Measurements from ENCODE around the gene SEC22C. TPM values are rescaled to one million over a fixed set of nuclear protein-coding genes. Genes with fewer than 3 reads are reported as not detected.
A peak's percentile ranks its signal among the peaks of the same experiment; 100 is the strongest.

SEC22C gene
- total RNA-seq, 1 donor from 2014 or later: 37.8 TPM

GRCh38 chr3:42513521-42513920, 68.2 kb downstream of the SEC22C start:
- no peak for DNase-seq (ENCODE audit: low spot score)

- no peak for DNase-seq (ENCODE audit: low spot score)
Measured at GRCh38 chr3:42513121-42513520, 68.6 kb downstream of the SEC22C start.

GRCh38 chr3:42511736-42512135, 70.0 kb downstream of the SEC22C start:
- no peak for DNase-seq (ENCODE audit: low spot score)

GRCh38 chr3:42511201-42511600, 70.6 kb downstream of the SEC22C start:
- DNase-seq (ENCODE audit: low spot score): no peak

DNA sequence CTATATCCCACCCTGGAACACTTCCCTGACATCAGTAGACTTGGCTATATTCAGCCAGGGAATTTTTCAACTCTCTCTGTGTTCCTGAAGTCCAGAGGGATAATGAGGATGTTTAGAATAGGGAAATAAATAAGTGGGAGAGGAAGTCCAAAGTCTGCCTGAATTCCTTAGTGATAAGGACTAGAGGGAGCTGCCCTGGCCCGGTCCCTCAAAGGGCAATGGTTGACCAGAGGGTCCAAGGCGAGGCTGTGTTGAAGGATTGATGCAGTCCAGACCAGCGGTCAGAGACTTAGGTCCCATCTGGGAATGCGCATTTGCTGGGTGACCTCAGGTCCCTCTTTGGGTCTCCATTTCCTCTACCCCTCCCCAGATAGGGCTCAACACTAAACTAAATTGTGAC, 71.4 kb downstream of the SEC22C start:
- no peak for DNase-seq (ENCODE audit: low spot score)

GRCh38 chr3:42509111-42509510, 72.7 kb downstream of the SEC22C start:
- no peak for DNase-seq (ENCODE audit: low spot score)

DNA sequence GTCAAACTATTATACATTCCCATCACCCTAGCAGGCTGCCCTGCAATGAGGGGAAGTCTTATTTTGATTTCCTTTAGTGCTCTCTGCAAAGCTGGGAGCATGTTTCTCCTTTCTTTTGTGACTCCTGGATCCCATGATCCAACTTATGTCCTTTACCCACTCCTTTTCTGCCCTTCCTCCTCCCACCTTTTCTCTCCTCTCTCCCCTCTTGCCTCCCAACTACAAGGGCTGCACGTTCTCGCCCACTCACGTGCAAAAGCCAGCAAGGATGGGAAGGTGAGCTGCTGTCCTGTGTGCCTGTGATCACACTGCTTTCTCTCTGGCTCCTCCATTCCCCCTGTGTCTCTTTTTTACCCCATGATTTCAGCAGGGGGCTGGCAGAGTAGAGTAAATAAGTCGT, 73.2 kb downstream of the SEC22C start:
- DNase-seq (ENCODE audit: low spot score): no peak

GRCh38 chr3:42507761-42508335, 73.9 kb downstream of the SEC22C start:
- DNase-seq (ENCODE audit: low spot score): no peak

DNA sequence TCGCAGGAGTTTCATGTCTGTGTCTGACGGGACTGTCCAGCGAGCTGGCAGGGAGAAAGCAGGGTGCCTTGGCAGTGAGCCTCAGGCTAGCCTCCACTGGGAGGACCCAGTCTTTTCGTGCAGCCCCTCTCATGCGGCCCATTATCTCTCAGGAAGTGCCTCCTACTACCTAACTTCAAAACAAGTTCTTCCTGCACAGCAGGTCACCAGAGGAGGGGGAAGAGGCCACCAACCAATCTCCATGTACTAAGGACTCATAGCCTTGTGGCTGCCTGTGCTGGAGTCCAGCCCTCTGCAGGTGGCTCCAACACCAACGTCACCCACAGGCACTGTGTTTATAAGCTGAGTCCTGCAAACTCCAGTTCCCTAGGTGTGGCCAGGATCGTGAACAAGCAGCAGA, 74.5 kb downstream of the SEC22C start:
- DNase-seq (ENCODE audit: low spot score): no peak

DNA sequence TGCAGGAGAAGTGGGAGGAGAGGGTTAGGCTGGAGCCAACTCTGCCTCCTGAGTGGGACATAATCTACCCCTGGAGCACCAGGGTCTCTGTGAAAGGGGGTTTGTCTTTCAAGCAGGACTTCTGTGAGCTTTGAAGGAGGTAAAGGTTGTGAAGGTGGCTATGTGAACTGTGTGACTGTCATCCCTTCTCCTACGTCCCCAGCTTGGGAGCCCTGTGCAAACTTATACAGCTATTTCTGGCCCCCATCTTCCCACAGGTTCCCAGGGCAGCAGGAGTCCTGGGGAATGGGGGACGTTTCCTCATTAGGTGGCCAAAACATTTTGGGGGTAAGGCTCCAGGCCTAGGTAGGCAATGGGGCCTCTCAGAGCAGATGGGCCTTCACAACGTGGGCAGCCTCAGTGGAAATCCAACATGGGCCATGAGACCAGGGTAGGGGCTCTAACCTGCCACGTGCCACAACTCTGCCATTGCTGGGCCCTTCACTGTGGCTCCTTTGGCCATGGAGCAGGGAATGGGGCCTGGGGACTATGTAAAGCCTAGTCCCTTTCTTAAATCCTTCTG, 75.8 kb downstream of the SEC22C start:
- no peak for DNase-seq (ENCODE audit: low spot score)

DNA sequence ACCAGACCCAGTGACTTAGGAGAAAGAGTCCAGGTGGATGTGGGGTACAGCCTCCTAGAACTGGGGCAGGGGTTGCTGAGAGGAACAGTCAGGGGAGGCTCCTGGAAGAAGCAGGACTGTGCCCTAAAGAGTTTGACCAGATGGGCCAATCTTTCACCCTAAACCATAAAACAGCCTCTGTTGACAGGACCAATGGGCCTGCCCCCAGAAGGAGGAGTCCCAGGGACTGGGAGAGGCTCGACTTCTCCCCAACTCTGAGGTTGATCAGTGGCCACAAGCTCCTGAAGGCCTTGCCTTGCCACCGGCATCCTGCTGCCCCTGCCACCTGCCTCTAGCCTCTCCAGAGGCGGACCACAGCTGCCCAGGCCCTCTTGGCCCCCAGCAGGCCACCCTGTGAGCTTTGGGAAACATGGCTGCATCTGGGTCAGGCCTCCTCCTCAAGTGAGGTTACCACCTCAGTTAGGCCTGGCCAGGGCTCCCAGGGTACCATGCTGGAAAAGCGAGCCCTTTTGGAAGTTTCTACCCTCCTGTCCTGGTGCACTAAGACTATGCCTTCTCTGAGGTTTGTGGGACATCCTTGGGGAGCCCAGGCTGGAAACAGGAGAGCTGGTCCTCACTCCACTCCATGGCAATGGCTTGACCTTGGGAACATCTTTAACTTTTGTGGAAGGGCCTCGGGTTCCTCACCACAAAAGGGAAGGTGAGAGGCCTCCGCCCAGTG, 76.5 kb downstream of the SEC22C start:
- DNase-seq (ENCODE audit: low spot score): no peak

DNA sequence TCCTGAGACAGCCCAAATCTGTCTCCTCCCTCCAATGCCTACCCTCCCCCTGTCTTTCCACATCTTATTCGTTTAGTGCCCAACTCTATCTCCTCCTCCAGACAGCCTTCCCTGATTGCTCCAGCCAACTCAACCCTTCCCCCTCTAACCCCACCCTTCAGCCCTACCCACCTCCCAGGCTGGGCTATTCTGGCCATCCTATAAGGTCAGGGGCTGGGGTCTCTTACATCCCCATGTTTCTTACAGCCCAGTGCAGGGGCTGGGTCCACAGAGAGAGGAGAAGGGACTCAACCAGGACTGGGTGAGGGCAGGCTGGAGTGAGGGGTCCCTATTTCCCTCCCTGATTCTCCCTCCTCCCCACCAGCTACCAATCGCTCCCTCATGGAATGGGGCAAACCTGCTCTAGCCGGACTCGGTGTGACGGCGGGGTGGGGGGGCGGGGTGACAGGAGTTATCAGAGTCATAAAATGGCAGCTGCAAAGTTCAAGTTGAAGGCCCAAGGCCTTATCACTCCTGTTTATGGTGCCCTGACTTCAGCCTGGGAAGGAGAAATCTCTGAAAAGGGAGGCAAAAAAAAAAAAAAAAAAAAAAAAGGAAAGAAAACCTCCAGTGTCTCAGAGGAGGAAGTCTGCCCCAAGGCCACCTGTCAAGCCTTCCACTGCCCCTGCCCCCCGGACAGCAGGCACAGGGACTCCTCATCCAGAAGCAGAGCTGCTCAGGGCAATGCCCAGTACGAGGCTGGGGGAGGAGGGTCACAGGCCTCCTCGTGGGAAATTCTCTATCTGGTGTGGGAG, 77.2 kb downstream of the SEC22C start:
- DNase-seq (ENCODE audit: low spot score): no peak

DNA sequence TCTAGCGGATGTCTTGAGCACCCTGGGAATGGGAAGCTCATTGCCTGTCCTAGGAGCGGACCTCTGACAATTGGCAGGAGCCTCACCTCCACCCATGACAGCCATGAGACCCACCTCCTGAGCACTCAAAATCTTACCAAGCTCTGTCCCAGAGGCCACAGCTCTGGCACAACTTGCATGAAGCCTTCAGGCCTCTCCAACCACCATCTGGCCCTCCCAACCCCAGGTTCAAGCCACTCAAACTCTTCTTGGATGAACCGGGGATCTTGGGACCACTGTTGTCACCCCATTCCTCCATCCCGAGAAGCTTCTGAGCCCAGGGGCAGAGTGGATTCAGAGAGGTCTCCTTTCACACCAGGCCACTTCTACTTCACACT, 77.8 kb downstream of the SEC22C start:
- no peak for DNase-seq (ENCODE audit: low spot score)

DNA sequence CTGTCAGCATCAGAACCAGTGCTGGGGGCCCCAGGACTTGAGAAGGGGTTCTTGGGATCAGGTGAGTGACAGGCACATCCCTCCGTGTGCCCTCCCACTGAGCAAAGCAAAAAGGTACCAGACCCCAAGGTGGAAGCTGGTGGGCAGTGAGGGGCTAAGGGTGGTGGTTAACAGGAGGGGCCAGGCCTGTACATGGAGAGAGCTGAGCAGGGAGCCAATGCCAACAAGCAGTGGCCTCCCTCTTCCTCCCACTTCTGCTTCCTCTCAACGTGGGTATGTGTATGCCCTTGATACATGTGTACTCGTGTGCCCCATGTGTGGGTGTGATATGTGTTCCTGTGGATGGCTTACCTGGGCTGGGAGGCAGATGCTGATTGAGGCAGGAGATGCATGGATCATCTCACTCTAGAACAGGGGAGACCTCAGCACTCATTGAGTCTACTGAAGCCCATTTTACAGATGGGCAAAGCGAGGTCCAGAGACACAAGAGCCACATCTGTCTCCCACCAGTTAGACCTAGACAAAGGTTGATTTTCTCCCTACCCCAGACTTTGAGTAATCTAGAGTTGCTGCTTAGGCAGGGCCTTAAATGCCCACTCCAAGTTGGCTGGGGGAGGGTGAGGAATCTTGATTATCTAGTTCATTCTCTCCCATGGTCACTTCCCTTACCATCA, 78.4 kb downstream of the SEC22C start:
- DNase-seq (ENCODE audit: low spot score): no peak

GRCh38 chr3:42502429-42503250, 79.1 kb downstream of the SEC22C start, which contains the start of gene VIPR1:
Gene VIPR1 (plus strand): TSS chr3:42502643. CDS start chr3:42502736, 93 bp downstream.
- peak; percentile 59 for DNase-seq (ENCODE audit: low spot score)

DNA sequence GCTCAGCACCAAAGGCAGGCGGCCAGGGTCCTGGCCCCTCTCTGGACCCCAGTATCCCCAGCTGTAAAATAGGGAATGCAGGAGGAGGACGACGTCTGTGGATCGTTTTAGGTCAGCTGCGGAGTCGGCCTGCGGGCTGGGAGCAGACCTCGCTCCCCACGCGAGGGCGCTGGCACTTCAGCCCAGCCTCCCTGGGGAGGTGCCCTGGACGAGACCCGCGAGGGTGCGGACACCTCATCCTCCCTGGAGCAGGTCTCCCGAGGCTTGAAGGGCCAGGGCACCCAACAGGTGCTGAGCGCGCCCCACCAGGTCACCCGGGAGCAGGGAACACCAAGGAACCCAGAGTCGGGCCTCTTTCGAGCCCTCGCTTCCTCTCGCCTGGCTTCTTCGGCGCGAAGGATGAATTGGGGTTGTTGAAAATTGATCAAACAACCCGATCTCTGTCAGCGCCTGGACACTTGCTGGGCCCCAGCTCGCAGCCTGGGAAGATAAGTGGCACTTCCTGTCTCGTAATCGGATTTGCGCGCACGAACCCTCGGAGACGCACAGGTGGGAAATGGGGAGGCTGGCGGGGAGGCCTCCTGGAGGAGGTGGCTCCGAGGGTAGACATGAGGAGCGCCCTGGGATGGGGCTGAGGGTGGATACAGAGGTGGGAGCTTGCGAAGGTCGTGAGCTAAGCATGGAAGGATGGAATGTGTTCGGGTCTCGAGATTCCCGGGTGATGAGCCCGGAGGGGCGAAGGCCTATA, 79.9 kb downstream of the SEC22C start:
- peak; percentile 43 for DNase-seq (ENCODE audit: low spot score)

DNA sequence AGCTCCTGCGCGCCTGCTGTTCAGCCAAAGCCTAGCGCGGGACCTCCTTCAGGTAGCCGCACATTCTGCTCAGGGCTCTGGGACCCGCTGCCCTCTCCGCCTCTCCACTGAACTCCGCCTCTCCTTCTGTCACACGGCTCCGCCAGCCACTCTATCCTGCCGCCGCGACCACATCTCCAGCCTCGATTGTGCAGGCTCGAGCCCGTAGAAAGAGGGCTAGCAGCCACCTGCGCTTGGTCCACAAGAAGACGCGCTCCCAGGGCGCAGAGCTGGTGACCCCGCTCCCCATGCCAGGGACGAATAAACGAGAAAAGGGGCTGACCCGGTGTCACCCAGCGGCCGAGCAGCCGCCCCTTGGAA, 80.5 kb downstream of the SEC22C start:
- no peak for DNase-seq (ENCODE audit: low spot score)

DNA sequence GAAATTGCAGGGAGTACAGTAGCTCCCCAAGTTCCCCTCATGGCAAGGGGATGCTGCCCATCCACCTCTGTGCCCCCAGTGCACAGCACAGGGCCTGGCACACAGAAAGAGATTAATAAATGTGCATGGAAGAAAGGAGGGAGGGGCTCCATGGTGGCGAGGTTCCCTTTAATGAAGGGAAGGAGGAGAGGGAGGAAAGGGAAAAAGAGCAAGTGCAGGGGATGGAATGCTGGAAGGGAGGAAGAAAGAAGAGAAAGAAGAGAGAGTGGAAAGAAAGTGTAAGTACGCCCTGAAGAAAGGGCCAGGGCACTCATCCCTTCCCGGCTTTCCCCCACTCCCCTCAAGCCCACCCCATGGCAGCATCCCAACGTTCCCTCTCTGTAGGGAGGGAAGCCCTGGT, 80.9 kb downstream of the SEC22C start:
- no peak for DNase-seq (ENCODE audit: low spot score)

GRCh38 chr3:42500091-42500490, 81.7 kb downstream of the SEC22C start:
- no peak for DNase-seq (ENCODE audit: low spot score)

DNA sequence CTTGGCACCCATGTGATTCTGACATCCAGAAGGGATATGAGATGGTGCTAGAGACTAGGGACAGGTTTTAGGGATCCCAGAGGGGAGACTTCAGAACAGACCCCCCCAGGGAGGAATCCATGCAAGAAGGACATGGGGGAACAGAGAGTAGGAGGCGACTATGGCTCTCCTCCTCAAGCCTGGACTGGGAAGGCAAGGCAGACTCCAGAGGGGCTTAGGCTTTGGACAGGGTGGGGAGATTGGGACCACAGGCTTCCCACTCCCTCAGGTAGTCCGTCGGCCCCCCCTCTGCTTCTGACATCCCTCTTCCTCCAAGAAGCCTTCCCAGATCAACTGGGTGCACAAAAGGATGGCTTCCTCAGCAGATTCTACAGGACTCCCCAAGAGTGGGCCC, 82.3 kb downstream of the SEC22C start:
- DNase-seq (ENCODE audit: low spot score): no peak

Data from umbilical cord (tissue), 2 donors.